GM19240 (cell line): ENCODE data around the gene SCNN1A.
A peak's percentile ranks its signal among the peaks of the same experiment; 100 is the strongest.
"Not testable (repeated sequence)": the region's sequence is repeated elsewhere in the genome, so short reads cannot be mapped to it uniquely, and the experiment has no call there.

Source experiments
- DNase-seq: peaks from one replicate; pipeline ENCODE4 v3.0.0; 2011; ENCODE audit warnings: low spot score; ENCODE audit not compliant: insufficient read length

SCNN1A gene

DNA sequence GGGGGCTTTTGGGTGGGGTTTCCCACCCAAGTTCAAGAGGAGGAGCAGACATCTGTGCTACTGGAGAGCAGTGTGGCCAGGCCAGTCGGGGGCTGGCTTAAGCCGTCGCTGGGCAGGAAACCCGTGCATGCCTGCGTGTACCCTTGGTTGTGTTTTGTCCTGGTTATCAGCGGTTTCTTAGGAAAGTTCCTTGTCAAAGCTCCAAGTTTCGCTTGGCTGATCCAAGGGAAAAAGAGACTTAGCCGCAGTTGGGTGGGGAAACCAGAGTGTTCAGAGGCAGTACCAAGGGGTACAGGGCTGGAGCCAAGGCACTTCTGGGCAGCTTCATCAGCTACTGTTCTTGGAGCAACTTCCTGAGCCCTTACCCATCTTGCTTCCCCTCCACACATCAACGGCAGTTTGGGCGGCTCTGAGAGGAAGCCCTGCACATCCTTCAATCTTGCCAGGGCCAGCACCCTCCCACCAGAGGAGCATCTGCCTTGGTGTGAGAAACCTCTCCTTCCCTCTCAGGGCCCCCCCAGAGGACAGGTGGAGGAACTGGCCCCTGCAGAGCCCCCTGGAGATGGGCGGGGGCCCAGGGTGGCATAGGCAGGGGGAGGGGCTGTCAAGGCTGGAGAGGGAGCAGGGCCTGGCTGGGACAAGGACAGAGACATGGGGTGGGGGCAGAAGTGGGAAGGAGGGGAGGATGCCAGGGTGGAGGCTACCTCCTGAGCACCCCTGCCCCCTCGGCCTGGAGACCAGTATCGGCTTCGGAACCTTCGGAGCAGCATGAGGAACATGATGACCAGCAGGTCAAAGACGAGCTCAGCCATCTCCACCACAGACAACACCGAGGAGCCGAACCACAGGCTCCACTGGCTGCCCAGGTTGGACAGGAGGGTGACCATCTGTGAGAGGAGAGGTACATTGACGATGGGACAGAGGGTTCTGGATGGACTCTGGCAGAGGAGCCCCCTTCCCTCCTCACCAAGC is 27.7 kb downstream of the SCNN1A start:
- no peak for DNase-seq

DNA sequence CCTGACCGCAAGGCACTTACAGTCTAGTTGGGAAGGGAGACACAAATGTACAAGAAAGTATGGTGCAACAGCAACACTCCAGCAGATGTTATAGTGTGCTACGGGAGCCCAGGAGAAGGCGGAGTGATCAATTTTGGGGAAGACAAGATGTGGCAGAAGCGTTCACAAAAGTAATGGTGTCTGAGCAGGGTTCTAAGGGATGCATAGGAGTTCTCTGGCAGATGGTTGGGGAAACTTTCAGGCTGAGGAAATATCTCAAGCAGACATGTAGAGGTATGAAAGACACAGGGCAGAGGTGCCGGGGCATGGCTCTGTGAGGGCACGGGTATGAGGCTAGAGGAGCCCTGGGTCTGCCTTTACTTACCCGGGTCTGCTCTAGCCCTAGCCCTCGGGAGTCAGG is 28.4 kb downstream of the SCNN1A start:
- DNase-seq: no peak

DNA sequence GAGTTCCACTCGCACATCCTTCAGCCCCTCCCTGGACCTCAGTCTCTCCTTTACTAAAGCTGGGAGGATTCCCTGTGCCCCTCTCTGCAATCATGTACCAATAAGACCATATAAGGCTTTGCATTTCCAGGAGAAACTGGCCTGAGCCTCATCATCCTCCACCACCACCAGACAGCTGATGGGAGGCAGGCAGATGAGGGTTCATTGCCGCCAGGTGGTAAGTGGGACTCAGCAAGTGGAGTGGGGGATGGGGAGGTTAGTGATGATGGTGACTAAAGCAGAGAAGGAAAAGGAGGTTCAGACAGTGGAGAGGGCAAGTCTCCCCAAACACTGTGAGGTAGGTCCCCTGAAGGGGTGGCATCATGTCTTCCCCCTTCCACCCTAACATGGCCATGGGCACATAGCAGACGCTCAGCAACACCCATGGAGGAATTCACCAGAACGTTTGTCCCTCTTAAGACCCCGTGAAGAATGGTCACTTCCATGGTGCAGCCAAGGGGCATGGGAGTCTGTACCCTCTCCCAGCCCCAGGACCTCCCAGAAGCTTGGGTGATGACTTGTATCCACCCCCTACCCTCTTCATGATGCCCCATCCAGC is 29.0 kb downstream of the SCNN1A start:
- no peak for DNase-seq

DNA sequence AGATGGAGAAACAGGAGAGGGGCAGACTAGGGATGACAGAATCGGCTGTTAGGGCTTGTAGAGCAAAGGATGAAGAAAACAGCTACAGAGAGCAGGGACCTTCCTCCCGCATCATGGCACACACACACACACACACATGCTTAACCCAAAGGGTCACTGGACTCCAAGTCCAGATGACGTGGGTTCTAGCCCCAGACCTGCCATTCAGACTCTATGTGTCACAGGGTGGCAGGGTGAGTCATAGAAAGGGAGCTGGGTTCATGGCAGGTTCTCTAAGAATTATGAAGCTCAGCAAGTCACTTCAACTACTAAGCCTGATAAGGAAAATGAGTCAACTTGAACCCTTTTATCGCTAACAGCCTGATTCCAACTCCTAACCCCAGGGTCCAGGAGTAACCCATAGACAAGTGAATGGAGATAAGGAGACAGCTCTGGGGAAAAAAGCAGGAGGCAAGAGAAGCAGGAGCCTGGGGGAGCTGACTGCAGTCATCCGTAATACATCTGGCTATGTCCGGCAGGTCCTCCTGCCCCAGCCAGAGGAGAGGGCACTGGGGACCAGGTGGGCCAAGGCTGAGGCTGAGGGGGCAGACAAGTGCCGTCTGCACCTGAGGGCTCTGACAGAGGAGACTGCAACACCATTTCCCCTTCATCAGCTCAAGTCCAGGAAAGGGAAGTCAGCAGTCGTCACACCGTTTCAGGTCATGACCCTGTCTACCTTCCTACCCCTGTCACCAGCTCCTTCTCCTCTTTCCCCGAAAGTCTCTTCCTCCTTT is 29.9 kb downstream of the SCNN1A start:
- no peak for DNase-seq

DNA sequence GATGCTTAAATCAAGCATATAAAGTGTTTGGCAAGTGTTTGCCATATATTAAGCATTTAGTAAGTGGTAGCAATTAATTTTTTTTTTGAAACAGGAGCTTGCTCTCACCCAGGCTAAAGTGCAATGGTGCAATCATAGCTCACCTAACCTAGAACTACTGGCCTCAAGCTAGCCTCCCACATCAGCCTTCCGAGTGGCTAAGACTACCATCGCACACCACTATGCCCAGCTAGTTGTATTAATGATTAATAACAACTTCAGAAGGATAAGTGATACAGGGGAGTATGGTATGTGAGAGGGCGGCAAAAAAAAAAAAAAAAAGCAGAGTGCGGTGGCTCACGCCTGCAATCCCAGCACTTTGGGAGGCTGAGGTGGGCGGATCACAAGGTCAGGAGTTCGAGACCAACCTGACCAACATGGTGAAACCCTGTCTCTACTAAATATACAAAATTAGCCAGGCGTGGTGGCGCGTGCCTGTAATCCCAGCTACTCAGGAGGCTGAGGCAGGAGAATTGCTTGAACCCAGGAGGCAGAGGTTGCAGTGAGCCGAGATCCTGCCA is 31.2 kb downstream of the SCNN1A start:
- not testable (repeated sequence) for DNase-seq

DNA sequence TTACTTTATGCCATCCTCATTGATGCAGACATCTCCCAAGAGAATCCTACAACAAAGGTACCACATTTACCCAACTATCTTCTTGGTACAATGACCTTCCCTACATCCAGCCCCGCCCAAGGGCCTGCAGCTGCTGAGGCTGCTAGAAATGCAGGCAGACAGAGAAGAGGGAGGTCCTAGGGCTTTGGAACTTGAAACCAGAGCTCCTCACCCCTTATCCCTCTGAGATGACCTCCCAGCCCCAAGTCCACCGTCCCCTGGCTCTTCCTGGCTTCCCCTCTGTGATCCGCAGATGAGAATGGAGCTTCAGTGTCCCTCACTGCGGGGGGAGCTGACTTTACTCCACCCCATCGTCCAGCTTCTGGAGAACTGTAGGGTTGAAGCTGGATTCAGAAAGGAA is 31.8 kb downstream of the SCNN1A start:
- DNase-seq: no peak

DNA sequence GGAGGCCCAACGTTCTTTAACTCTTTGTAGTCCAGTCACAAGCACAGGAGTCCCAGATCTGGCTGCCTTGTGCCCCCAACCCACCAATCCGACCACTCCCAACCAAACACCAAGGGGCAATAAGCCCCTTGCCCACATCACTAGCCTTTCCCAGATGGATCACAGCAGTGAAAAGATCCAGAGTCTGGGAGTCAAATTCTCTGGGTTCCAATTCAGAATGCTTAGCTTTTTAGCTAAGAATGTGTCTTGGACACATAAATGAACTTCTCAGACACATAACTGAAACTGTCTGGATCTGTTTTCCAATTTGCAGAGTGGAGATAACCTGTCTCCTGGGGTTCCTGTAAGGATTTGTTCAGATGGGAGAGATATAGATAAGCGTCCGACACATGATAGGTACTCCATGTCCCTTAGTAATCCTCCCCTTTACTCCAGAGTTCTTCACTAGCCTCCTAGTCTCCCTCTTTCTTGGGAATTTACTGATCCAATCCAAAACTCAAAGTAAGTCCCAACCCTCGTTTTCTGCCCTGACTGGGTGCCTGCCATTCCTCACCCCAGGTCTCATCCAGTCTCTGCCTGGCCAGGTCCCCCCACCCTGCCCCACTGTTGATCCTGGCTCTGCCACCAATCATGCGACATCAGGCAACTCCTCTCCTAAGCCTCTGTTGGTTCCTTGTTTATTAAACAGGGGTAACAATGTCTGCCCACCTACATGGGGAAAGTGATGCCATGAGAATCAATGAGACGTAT is 33.0 kb downstream of the SCNN1A start:
- DNase-seq: no peak

DNA sequence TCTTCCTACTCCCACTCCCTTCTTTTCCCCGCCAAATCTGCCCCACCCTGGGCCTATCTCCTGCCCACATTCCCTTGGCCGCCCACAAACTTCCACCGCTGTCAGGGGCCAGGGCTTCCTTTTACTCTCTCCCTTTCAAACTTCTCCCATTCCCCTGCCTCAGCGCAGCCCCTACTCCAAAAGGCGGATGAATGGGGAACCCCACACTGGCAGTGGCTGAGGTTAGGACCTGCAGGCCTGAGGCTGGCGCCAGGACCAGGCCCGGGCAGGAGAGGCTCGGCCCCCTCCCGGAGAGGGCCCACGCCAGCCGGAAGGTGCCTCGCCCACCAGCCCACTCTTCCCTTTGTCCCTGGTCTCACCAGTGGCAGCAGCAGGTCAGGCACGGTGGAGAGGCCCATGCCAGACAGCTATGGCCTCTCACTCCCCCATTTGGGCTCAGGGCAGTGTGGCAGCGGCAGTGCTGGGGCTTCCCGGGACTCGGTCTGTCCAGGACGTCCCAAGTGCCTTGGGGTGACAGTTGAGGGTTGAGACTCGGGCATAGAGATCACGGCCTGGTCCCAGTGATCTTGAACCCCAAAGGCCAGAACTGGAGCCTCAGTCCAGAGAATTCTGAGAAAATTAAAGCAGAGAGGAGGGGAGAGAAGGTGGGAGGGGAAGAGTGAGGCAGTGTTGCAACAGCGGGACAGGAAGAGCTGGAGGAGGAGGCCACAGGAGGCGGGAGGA is 33.8 kb downstream of the SCNN1A start, which contains the start of gene TNFRSF1A:
Gene TNFRSF1A, minus strand, starts transcription at position 660 of the 723 bp plus-strand sequence. Its CDS starts 262 bp downstream, at position 398.
- no peak for DNase-seq

DNA sequence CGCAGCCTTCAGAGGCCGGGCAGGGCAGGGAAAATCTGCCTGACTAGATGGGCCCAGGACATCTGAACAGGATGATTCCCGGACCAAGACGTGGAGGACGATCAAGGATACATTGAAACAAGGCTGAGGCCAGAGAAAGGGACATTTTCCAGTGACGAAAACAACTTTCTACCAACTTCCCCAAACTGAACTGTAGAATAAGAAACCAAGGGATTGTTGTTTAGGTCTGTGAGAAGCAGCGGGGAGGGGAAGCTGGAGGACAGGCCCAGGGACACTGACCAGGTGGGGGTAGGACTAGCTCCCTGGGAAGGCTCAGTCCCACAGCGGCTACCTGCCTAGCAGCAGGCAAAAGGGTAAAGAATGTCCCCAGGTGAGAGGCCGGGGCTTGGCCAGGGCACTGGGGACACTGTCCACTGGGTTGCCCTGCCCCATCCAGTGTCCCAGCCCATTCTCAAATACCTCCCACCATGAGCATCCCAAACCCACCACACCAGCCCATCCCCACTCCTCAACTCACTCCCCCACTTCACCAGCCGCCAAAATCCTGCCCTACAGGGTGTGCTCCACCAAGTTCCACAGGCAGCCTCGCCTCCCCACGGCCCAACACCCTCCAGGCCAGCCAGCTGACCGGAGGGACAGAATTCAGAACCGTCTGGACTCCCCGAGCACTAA is 34.5 kb downstream of the SCNN1A start:
- DNase-seq: no peak

DNA sequence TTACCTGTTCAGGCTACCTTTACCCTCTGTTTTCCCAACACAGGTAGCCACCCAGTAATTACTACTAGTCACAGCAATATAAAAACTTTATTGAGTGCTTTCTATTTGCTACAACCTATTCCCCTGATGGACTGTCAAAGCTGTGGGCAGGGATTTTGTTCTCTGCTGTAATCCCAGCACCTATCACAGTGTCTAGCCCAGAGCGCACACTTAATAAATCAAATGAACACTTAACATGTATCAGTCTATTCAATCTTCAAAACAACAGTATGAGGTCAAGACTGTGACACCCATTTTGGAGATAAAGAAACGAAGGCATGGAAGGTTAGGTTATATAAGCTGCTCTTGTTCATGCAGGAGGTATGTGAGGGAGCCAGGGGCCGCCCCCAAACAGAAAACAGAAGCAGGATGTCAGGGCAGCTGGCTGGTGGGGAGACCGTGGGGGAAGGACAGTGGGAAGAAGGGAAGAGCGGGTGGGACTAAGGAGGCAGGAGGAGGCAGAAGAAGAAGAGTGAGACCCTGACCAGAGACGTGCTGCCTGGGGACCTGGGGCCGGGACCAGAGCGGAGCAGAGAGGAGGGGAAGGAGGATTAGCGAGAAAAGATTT is 35.2 kb downstream of the SCNN1A start:
- DNase-seq: no peak

DNA sequence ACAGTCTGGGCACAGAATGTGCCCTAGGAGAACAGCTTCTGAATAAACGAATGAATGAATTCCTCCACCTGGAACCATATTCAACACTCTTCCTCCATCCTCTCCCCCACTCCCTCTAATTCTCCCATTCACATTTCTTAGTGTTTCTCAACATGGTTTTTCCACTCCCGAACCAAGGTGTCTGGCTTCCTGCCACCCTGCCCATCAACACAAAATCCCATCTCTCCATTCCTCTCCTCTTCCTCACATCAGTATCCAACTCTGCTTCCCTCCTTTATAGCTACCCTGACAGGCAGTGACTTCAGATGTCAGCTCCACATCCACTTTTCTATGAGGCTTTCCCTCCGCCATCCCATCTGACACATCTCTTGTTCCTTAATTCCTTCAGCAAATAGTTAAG is 36.4 kb downstream of the SCNN1A start:
- no peak for DNase-seq

DNA sequence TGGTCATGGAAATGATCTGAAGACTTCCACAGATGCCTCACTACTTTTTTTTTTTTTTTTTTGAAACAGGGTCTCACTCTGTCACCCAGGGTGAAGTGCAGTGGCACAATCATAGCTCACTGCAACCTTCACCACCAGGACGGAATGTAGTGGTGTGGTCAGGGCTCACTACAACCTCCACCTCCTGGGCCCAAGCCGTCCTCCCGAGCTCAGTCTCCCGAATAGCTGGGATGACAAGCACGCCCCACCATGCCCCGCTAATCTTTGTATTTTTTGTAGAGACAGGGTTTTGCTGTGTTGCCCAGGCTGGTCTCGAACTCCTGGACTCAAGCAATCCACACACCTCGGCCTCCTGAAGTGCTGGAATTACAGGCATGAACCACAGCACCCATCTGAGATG is 36.8 kb downstream of the SCNN1A start:
- not testable (repeated sequence) for DNase-seq

DNA sequence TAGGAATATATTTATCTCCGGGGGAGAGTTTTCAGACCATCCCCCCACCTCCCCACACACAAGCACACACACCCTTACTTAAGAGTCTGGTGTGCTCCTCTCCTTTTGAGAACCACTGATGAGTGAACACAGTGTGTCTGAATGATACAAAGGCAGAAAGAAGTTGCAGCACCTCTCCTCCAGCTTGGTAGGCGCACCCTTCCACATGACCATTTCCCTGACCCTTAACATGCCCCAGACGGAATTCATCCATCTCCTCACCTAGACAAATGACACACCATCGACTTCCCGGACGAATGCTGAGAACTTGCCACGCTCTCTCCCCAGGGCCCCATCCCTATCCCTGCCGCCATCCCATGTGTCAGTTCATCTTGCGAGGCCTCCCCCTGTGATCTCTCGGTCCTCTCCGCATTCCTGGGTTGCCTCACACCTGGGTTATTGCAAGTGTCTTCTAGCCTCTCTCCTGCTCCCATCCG is 37.4 kb downstream of the SCNN1A start:
- no peak for DNase-seq

DNA sequence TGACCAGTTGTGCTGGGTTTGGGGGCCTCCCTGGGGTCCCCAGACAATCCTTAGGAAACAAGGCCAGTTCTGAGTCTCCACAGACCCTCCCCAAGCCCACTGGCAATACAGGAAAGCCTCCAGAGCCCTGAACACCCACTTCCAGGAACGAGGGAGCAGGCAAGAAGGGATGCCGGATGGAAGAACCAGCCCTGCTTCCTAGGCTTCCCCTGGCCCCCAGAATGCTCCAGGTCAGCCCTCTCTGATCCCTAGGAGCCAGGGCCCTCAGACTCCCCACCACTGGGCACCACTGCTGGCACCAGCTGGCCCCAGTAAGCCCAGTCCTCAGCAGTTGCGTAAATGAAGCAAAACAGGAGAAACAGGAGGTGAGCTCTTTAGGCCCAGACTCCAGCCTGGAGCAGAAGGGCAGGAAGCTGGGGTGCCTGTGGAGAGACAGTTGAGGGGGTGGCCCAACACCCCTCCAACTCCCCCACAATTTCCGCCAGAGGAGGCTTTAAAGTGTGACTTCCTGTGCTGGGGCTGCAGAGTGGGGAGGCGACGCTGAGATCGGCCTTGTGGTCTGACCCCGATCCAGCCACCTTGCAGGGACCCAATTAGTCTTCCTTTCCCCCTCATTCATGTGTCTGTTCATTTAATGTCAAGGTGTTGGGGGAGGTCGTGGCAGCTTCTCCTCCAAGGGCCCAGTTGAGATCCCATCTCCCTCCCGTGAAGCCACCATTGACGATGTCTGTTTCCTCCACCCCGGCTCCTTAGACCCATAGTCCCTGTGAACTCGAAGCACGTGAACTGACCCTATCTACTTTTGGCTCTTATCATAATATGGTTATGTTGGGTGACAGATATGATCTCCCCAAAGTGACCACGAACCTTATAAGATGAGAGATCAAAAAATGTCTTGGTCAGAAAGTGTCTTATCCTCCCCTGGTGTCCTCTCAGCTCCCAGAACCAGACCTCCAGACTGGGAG is 38.2 kb downstream of the SCNN1A start:
- peak; percentile 44 for DNase-seq

DNA sequence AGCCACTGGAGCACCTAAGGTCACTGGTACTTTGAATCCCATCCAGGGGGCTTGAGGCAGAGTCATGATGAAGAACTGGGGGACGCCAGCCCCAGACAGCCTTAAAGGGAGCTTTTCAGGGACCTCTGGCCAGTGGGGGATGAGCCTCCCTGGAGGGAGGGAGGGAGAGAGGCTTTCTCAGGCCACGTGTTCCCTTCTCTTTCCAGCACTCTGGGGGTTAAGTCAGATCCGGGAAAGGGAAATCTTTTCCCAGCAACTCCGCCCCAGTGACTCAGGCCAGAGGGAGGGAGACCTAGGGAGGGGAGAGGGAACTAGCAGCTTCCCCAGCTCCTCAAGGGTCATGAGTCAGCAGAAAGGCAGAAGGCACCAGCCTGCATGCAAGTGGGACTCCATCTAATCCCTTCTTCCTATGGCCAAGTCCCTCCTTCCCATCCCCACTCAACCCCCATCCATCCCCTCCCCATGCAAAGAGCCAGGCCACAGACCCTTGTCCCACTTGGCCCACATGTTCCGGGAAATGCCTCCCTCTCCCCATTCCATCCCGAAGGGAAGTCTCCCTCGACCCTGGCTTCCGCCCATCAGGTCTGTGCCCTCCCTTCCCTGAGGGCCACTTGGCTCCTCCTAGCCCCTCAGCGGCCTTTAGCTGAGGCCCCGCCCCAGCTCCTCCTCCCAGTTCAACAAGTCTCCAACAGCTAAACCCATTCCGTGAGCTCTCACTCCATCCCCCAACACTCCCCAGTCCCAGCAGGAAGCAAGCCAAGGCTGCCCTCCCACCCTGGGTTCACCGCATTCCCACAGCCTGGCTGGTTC is 39.1 kb downstream of the SCNN1A start:
- DNase-seq: peak; percentile 57

DNA sequence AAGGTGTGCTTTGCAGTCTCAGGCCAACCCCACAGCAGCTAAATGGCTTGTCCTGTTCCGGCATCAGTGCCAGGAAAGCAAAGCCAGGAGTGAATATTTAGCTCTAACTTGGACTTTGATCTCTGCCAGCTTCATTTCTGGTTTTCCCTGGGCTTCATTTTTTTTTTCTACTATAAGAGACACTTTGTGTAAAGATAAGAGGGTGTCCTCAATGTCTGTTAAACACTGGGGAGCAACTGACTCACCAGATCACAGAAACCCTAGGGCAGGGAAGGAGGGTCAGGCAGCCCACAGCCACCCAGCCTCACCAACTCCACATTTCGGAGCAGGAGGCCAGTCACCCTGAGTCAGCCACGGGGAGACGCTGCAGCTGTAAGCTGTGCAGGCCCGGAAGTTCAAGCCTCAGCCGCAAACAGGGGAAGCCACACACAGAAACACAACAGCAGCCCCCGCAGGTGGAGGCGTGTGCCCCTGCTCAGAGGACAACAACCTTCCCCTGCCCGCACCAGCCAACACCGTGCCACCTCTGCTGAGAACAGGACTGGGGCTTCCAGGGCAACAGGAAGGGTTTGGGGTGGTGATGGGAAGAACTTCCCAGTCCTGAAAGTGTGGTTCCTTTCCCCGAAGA is 39.8 kb downstream of the SCNN1A start:
- DNase-seq: peak; percentile 95
